WTC11 (cell line): Measurements from ENCODE around the gene DPP10. TPM values are rescaled to one million over a fixed set of nuclear protein-coding genes. Genes with fewer than 3 reads are reported as not detected.

Source experiments
- ATAC-seq: fragments of 200-7000 bp; cut with Tn5 transposase; 2 replicates; pipeline ENCODE4 v1.10.0; 2021; ENCODE audit warnings: mild to moderate bottlenecking, moderate library complexity
- CTCF ChIA-PET: fragments of 300-600 bp; sonication (Branson Sonifier 250); formaldehyde crosslinking; loops from one replicate; lab custom pipeline; 2021; ENCODE audit warnings: antibody characterized with exemption; lab: Charles Lee
- POLR2A ChIA-PET: fragments of 350-600 bp; sonication (Branson Sonifier 250); formaldehyde crosslinking; loops from one replicate; lab custom pipeline; 2021; ENCODE audit warnings: antibody characterized with exemption; lab: Charles Lee
- DNase-seq: peaks from one replicate; pipeline ENCODE4 v3.0.0; 2021; ENCODE audit warnings: low spot score
- H3K27ac Mint-ChIP-seq: 2 replicates; pipeline ENCODE4 v1.8.0; 2021; ENCODE audit warnings: mixed read lengths
- H3K27me3 Mint-ChIP-seq: 2 replicates; pipeline ENCODE4 v1.8.0; 2021; ENCODE audit warnings: low read depth, mild to moderate bottlenecking, moderate library complexity, mixed read lengths
- H3K36me3 Mint-ChIP-seq: 2 replicates; pipeline ENCODE4 v1.8.0; 2021; ENCODE audit warnings: mixed read lengths
- H3K4me1 Mint-ChIP-seq: 2 replicates; pipeline ENCODE4 v1.8.0; 2022; ENCODE audit warnings: mixed read lengths
- H3K4me3 Mint-ChIP-seq: 2 replicates; pipeline ENCODE4 v1.8.0; 2021; ENCODE audit warnings: mild to moderate bottlenecking, moderate library complexity, mixed read lengths
- H3K9me3 Mint-ChIP-seq: 2 replicates; pipeline ENCODE4 v1.8.0; 2021; ENCODE audit warnings: mixed read lengths
- ESRRA ChIP-seq: sonication (generic); formaldehyde crosslinking; IDR thresholded peaks from 2 replicates; pipeline ENCODE4 v1.8.1; 2022; ENCODE audit warnings: mild to moderate bottlenecking, missing genetic modification reagents, borderline replicate concordance
- FOXK1 ChIP-seq: sonication (generic); formaldehyde crosslinking; IDR thresholded peaks from 2 replicates; pipeline ENCODE4 v1.8.0; 2022; ENCODE audit warnings: mild to moderate bottlenecking, moderate library complexity, missing genetic modification reagents
- GTF2I ChIP-seq: fragments of 250-450 bp; sonication (Bioruptor Pico); conservative IDR thresholded peaks from 2 replicates; pipeline ENCODE4 v1.4.0; 2021; ENCODE audit warnings: mild to moderate bottlenecking
- JAZF1 ChIP-seq: fragments of 250-450 bp; sonication (Bioruptor Pico); IDR thresholded peaks from 2 replicates; pipeline ENCODE4 v1.9.0; 2021; ENCODE audit warnings: moderate library complexity, mild to moderate bottlenecking, inconsistent platforms
- MYBL2 ChIP-seq: sonication (generic); formaldehyde crosslinking; IDR thresholded peaks from 2 replicates; pipeline ENCODE4 v1.8.1; 2023; ENCODE audit warnings: mild to moderate bottlenecking, moderate library complexity, missing genetic modification reagents
- NR3C1 ChIP-seq: sonication (generic); formaldehyde crosslinking; conservative IDR thresholded peaks from 2 replicates; pipeline ENCODE4 v1.8.1; 2023; ENCODE audit warnings: low read depth, mild to moderate bottlenecking, missing genetic modification reagents
- SMAD3 ChIP-seq: sonication (generic); formaldehyde crosslinking; IDR thresholded peaks from 2 replicates; pipeline ENCODE4 v1.8.0; 2022; ENCODE audit warnings: missing genetic modification reagents, mild to moderate bottlenecking, borderline replicate concordance
- SMAD4 ChIP-seq: sonication (generic); formaldehyde crosslinking; IDR thresholded peaks from 2 replicates; pipeline ENCODE4 v1.8.0; 2022; ENCODE audit warnings: mild to moderate bottlenecking, missing genetic modification reagents
- TEAD1 ChIP-seq: sonication (generic); formaldehyde crosslinking; IDR thresholded peaks from 2 replicates; pipeline ENCODE4 v1.8.0; 2022; ENCODE audit warnings: mild to moderate bottlenecking, missing genetic modification reagents
- ZBTB21 ChIP-seq: sonication (generic); formaldehyde crosslinking; IDR thresholded peaks from 2 replicates; pipeline ENCODE4 v1.8.1; 2023; ENCODE audit warnings: mild to moderate bottlenecking, missing genetic modification reagents, borderline replicate concordance
- ZNF232 ChIP-seq: sonication (generic); formaldehyde crosslinking; IDR thresholded peaks from 2 replicates; pipeline ENCODE4 v1.8.0; 2022; ENCODE audit warnings: mild to moderate bottlenecking, missing genetic modification reagents
- ZNF396 ChIP-seq: fragments of 250-450 bp; sonication (Bioruptor Pico); IDR thresholded peaks from 2 replicates; pipeline ENCODE4 v1.8.0; 2021; ENCODE audit warnings: mild to moderate bottlenecking, moderate library complexity, borderline replicate concordance
- ZNF416 ChIP-seq: fragments of 250-450 bp; sonication (Bioruptor Pico); IDR thresholded peaks from 2 replicates; pipeline ENCODE4 v1.9.0; 2021; ENCODE audit warnings: mild to moderate bottlenecking, inconsistent platforms
- ZNF423 ChIP-seq: fragments of 250-450 bp; sonication (Bioruptor Pico); IDR thresholded peaks from 2 replicates; pipeline ENCODE4 v2.1.2; 2022; ENCODE audit warnings: mild to moderate bottlenecking, moderate library complexity
- ZNF671 ChIP-seq: fragments of 250-450 bp; sonication (Bioruptor Pico); IDR thresholded peaks from 2 replicates; pipeline ENCODE4 v1.8.0; 2021; ENCODE audit warnings: mild to moderate bottlenecking
- total RNA-seq: library from RNA; stranded (reverse); gene quantifications from 3 replicates; pipeline ENCODE4 v1.2.3, GENCODE V29; 2021
- TF ChIP-seq, protein P1 (sequence below): fragments of 250-450 bp; sonication (Bioruptor Pico); IDR thresholded peaks from 2 replicates; pipeline ENCODE4 v1.8.0; 2021; ENCODE audit warnings: mild to moderate bottlenecking
- TF ChIP-seq, protein P2 (sequence below): sonication (generic); formaldehyde crosslinking; IDR thresholded peaks from 2 replicates; pipeline ENCODE4 v1.8.0; 2023; ENCODE audit warnings: missing genetic modification reagents, mild to moderate bottlenecking, borderline replicate concordance
- TF ChIP-seq, protein P3 (sequence below): sonication (generic); formaldehyde crosslinking; IDR thresholded peaks from 2 replicates; pipeline ENCODE4 v1.8.1; 2022; ENCODE audit warnings: missing genetic modification reagents, borderline replicate concordance
- TF ChIP-seq, protein P4 (sequence below): fragments of 250-450 bp; sonication (Bioruptor Pico); IDR thresholded peaks from 2 replicates; pipeline ENCODE4 v1.9.0; 2021; ENCODE audit warnings: mild to moderate bottlenecking

DPP10 gene
- total RNA-seq, 1 experiment from 2014 or later, result 4.0 TPM

GRCh38 chr2:114729026-114729425, 286.6 kb downstream of the DPP10 start:
- H3K9me3 Mint-ChIP-seq, result peaks cover 36% of the 10 kb centered on the region
- ATAC-seq (no peak), DNase-seq (no peak)
- CTCF ChIA-PET, result no interaction called here
- TF ChIP-seq, protein P1, sequence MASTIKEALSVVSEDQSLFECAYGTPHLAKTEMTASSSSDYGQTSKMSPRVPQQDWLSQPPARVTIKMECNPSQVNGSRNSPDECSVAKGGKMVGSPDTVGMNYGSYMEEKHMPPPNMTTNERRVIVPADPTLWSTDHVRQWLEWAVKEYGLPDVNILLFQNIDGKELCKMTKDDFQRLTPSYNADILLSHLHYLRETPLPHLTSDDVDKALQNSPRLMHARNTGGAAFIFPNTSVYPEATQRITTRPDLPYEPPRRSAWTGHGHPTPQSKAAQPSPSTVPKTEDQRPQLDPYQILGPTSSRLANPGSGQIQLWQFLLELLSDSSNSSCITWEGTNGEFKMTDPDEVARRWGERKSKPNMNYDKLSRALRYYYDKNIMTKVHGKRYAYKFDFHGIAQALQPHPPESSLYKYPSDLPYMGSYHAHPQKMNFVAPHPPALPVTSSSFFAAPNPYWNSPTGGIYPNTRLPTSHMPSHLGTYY (CRISPR knock-in tag), result no peak
- no peak for TF ChIP-seq NR3C1 (CRISPR knock-in tag)
- no peak for TF ChIP-seq MYBL2 (CRISPR knock-in tag)
- TF ChIP-seq ZNF423, result no peak
- TF ChIP-seq ZBTB21 (CRISPR knock-in tag), result no peak
- TF ChIP-seq ZNF232 (CRISPR knock-in tag), result no peak
- no peak for TF ChIP-seq SMAD3 (CRISPR knock-in tag)
- no peak for TF ChIP-seq JAZF1 (CRISPR knock-in tag)
- no peak overlapping the region for H3K4me3 Mint-ChIP-seq
- H3K36me3 Mint-ChIP-seq, result peaks cover 22% of the 10 kb centered on the region
- POLR2A ChIA-PET, result no interaction called here
- no peak overlapping the region for H3K27ac Mint-ChIP-seq
- H3K4me1 Mint-ChIP-seq, result peaks cover 6% of the 10 kb centered on the region; the same call in 1 of the 2 replicates
- H3K27me3 Mint-ChIP-seq, result peaks cover 3% of the 10 kb centered on the region; the same call in 1 of the 2 replicates

GRCh38 chr2:114735126-114735525, 292.7 kb downstream of the DPP10 start:
- CTCF ChIA-PET, result no interaction called here
- no peak overlapping the region for H3K4me3 Mint-ChIP-seq
- peaks cover 66% of the 10 kb centered on the region for H3K9me3 Mint-ChIP-seq
- TF ChIP-seq ZNF671, result no peak
- no peak for TF ChIP-seq SMAD4 (CRISPR knock-in tag)
- TF ChIP-seq, protein P2, sequence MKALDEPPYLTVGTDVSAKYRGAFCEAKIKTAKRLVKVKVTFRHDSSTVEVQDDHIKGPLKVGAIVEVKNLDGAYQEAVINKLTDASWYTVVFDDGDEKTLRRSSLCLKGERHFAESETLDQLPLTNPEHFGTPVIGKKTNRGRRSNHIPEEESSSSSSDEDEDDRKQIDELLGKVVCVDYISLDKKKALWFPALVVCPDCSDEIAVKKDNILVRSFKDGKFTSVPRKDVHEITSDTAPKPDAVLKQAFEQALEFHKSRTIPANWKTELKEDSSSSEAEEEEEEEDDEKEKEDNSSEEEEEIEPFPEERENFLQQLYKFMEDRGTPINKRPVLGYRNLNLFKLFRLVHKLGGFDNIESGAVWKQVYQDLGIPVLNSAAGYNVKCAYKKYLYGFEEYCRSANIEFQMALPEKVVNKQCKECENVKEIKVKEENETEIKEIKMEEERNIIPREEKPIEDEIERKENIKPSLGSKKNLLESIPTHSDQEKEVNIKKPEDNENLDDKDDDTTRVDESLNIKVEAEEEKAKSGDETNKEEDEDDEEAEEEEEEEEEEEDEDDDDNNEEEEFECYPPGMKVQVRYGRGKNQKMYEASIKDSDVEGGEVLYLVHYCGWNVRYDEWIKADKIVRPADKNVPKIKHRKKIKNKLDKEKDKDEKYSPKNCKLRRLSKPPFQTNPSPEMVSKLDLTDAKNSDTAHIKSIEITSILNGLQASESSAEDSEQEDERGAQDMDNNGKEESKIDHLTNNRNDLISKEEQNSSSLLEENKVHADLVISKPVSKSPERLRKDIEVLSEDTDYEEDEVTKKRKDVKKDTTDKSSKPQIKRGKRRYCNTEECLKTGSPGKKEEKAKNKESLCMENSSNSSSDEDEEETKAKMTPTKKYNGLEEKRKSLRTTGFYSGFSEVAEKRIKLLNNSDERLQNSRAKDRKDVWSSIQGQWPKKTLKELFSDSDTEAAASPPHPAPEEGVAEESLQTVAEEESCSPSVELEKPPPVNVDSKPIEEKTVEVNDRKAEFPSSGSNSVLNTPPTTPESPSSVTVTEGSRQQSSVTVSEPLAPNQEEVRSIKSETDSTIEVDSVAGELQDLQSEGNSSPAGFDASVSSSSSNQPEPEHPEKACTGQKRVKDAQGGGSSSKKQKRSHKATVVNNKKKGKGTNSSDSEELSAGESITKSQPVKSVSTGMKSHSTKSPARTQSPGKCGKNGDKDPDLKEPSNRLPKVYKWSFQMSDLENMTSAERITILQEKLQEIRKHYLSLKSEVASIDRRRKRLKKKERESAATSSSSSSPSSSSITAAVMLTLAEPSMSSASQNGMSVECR (CRISPR knock-in tag), result no peak
- no peak for TF ChIP-seq MYBL2 (CRISPR knock-in tag)
- no peak for TF ChIP-seq GTF2I
- TF ChIP-seq ESRRA (CRISPR knock-in tag), result no peak
- TF ChIP-seq, protein P3, sequence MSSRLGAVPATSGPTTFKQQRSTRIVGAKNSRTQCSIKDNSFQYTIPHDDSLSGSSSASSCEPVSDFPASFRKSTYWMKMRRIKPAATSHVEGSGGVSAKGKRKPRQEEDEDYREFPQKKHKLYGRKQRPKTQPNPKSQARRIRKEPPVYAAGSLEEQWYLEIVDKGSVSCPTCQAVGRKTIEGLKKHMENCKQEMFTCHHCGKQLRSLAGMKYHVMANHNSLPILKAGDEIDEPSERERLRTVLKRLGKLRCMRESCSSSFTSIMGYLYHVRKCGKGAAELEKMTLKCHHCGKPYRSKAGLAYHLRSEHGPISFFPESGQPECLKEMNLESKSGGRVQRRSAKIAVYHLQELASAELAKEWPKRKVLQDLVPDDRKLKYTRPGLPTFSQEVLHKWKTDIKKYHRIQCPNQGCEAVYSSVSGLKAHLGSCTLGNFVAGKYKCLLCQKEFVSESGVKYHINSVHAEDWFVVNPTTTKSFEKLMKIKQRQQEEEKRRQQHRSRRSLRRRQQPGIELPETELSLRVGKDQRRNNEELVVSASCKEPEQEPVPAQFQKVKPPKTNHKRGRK, result no peak
- TF ChIP-seq, all 79 proteins: peak for 0
- POLR2A ChIA-PET, result no interaction called here
- H3K27ac Mint-ChIP-seq, result no peak overlapping the region
- peaks cover 12% of the 10 kb centered on the region for H3K36me3 Mint-ChIP-seq
- H3K4me1 Mint-ChIP-seq, result no peaks in the 10 kb centered on the region
- ATAC-seq (no peak), DNase-seq (no peak)
- 0 out of 2 replicates have a peak, but pooled peaks cover 2% of the 10 kb centered on the region for H3K27me3 Mint-ChIP-seq

DNA sequence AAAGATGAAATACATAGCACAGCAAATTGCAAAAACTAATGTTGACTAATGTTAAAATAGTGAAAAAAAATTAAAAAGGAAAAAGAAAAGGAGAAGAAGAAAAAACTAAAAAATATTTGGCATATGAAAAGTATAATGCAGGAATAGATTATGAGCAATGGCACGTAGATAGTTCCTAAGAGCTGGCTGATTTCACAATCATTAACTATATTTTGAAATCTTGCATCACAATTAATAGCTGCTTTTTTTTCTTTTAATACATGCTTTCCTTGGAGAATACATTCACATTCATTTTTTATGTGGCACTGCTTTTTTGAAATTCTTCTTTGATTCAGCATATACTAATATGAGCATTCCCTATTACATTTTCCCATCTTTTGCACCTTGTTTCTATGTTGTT, 299.8 kb downstream of the DPP10 start:
- peaks cover 67% of the 10 kb centered on the region for H3K9me3 Mint-ChIP-seq
- H3K27me3 Mint-ChIP-seq, result no peaks in the 10 kb centered on the region; the same call in 1 of the 2 replicates
- peaks cover 7% of the 10 kb centered on the region for H3K36me3 Mint-ChIP-seq
- ATAC-seq (no peak), DNase-seq (no peak)
- peaks cover 9% of the 10 kb centered on the region for H3K4me1 Mint-ChIP-seq
- POLR2A ChIA-PET, result no interaction called here
- CTCF ChIA-PET, result no interaction called here
- no peak overlapping the region for H3K27ac Mint-ChIP-seq
- no peak overlapping the region for H3K4me3 Mint-ChIP-seq
- TF ChIP-seq, protein P4, sequence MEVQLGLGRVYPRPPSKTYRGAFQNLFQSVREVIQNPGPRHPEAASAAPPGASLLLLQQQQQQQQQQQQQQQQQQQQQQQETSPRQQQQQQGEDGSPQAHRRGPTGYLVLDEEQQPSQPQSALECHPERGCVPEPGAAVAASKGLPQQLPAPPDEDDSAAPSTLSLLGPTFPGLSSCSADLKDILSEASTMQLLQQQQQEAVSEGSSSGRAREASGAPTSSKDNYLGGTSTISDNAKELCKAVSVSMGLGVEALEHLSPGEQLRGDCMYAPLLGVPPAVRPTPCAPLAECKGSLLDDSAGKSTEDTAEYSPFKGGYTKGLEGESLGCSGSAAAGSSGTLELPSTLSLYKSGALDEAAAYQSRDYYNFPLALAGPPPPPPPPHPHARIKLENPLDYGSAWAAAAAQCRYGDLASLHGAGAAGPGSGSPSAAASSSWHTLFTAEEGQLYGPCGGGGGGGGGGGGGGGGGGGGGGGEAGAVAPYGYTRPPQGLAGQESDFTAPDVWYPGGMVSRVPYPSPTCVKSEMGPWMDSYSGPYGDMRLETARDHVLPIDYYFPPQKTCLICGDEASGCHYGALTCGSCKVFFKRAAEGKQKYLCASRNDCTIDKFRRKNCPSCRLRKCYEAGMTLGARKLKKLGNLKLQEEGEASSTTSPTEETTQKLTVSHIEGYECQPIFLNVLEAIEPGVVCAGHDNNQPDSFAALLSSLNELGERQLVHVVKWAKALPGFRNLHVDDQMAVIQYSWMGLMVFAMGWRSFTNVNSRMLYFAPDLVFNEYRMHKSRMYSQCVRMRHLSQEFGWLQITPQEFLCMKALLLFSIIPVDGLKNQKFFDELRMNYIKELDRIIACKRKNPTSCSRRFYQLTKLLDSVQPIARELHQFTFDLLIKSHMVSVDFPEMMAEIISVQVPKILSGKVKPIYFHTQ (CRISPR knock-in tag), result no peak
- TF ChIP-seq ZNF396 (CRISPR knock-in tag) (no peak), FOXK1 (CRISPR knock-in tag) (no peak), ZNF416 (no peak), ZNF671 (no peak), TEAD1 (no peak)
- TF ChIP-seq, protein P2 (CRISPR knock-in tag), result no peak
